ENCODE measurements around the gene YES1. TPM values are rescaled to one million over a fixed set of nuclear protein-coding genes. Genes with fewer than 3 reads are reported as not detected.
"Not testable (repeated sequence)": the region's sequence is repeated elsewhere in the genome, so short reads cannot be mapped to it uniquely, and the experiment has no call there.

Gene YES1
- total RNA-seq, 1 experiment from 2014 or later: 43.0 TPM

- in situ Hi-C loops (cut with HindIII; ENCODE audit: low pct_unique_long_range_greater_than_20kb, low sequenced_read_pairs): no loop called here
Measured at GRCh38 chr18:710418-711300, 101.4 kb downstream of the YES1 start.

DNA sequence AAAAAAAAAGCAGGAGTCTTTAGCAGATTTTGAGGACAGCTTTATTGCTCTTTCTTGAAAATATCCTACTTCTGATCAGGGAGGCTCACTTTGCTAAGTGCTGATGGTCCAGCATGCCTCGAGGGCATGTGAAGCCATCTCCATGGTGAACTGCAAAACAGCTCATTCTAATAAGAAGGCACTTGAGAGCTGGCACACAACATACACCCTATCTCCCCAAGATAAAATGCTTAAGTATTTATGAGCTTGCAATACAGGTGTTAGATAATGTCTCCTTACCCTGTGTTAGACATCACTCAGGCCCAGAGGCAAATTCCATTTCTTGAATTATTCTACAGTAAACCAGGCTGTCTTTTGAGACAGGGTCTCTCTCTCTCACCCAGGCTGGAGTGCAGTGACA lies 102.3 kb downstream of the YES1 start:
- no peak for DNase-seq (ENCODE audit: low read depth)
- in situ Hi-C loops (cut with HindIII; ENCODE audit: low pct_unique_long_range_greater_than_20kb, low sequenced_read_pairs): no loop called here

More at GRCh38 chr18:710418-711300, 101.4 kb downstream of the YES1 start:
- no peak for DNase-seq (ENCODE audit: low read depth)

DNA sequence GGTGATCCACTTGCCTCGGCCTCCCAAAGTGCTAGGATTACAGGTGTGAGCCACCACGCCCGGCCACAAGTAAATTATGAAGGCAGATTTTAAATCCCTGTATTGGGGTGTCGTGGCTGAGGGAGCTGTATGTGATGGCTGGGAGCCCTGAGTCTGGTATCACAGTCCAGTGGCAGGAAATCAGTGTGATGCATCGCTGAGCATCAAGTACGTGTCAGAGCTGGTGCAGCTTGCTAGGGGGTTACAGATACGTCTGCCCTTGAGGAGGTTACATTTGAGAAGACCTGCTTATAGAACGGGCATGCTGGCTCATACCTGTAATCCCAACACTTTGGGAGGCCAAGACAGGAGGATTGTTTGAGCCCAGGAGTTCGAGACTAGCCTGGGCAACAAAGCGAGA lies 103.9 kb downstream of the YES1 start:
- in situ Hi-C loops (cut with HindIII; ENCODE audit: low pct_unique_long_range_greater_than_20kb, low sequenced_read_pairs): no loop called here

GRCh38 chr18:706405-706804 lies 105.6 kb downstream of the YES1 start:
- DNase-seq (ENCODE audit: low read depth): no peak
- in situ Hi-C loops (cut with HindIII; ENCODE audit: low pct_unique_long_range_greater_than_20kb, low sequenced_read_pairs): no loop called here

More for the DNA sequence above, 103.9 kb downstream of the YES1 start:
- no peak for DNase-seq (ENCODE audit: low read depth)

GRCh38 chr18:703213-703967 lies 108.7 kb downstream of the YES1 start:
- in situ Hi-C loops (cut with HindIII; ENCODE audit: low pct_unique_long_range_greater_than_20kb, low sequenced_read_pairs): no loop called here
- peak; percentile 77 for DNase-seq (ENCODE audit: low read depth)

DNA sequence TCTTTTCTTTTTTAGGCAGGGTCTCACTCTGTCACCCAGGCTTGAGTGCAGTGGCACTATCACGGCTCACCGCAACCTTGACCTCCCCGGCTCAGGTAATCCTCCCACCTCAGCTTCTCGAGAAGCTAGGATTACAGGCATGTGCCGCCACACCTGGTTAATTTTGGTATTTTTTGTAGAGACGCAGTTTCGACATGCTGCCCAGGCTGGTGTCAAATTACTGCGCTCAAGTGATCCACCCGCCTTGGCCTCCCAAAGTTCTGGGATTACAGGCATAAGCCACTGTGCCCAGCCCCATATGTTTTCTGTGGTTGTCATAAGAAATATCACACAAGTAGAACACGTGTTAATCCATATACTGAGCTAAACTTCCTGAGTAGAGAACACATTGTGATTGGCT lies 114.2 kb downstream of the YES1 start:
- no peak for DNase-seq (ENCODE audit: low read depth)
- in situ Hi-C loops (cut with HindIII; ENCODE audit: low pct_unique_long_range_greater_than_20kb, low sequenced_read_pairs): no loop called here

DNA sequence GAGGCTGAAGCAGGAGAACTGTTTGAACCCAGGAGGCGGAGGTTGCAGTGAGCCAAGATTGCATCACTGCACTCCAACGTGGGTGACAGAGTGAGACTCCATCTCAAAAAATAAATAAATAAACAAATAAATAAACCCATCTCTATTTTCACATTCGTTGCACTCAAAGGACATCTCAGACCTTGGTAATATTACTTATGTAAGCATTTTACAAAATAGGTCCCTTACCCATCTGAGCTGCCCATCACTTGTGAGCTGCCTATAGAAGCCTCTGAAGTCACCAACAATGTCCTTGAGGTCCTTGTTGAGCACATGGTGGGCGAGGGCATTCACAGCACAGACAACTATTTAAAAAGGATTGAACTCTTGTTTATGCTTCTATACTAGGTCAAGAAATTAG lies 115.0 kb downstream of the YES1 start:
- no peak for DNase-seq (ENCODE audit: low read depth)
- in situ Hi-C loops (cut with HindIII; ENCODE audit: low pct_unique_long_range_greater_than_20kb, low sequenced_read_pairs): no loop called here

- in situ Hi-C loops (cut with HindIII; ENCODE audit: low pct_unique_long_range_greater_than_20kb, low sequenced_read_pairs): no loop called here
Measured at GRCh38 chr18:693466-694187, 118.4 kb downstream of the YES1 start.

DNA sequence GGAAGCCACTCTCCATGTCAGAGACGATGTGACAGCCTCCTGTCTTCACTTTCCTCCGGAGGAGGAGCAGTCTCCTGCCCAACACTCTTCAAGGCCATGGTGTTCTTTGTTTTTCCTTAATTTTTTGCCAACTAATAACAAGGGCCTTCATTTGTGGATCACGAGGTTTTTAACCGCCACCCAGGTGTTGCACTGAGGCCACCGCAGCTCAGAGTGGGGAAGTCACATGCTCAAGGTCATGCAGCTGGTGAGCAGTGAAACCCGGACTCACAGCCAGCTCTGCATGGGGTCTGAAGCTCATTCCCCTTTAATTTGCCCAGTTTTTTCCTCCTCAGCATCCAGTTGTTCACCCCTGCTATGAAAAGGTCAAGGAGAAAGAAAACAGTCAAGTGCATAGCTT lies 119.2 kb downstream of the YES1 start:
- DNase-seq (ENCODE audit: low read depth): no peak
- in situ Hi-C loops (cut with HindIII; ENCODE audit: low pct_unique_long_range_greater_than_20kb, low sequenced_read_pairs): no loop called here

More at GRCh38 chr18:693466-694187, 118.4 kb downstream of the YES1 start:
- DNase-seq (ENCODE audit: low read depth): no peak

DNA sequence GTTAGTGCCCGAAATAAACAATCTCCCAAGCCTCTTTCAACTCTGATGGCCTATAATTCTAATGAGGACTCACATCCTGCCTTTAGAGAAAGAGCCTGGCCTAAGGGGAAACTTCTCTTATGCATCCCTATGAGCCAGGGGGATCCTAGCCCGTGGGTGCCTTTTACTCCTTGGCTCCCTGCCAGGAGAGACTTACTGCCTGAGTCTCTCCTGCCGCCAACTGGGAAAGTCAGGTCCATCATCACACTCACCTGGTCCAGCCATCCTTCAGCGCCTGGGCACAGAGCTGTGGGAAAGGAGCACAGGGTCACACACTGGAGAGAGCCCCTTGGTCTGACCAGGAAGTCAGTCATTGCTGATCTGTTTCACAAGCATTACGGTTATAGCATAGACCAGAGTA lies 123.7 kb downstream of the YES1 start:
- in situ Hi-C loops (cut with HindIII; ENCODE audit: low pct_unique_long_range_greater_than_20kb, low sequenced_read_pairs): no loop called here

GRCh38 chr18:686339-687111 lies 125.5 kb downstream of the YES1 start:
- in situ Hi-C loops (cut with HindIII; ENCODE audit: low pct_unique_long_range_greater_than_20kb, low sequenced_read_pairs): no loop called here
- DNase-seq (ENCODE audit: low read depth): no peak

More for the DNA sequence above, 123.7 kb downstream of the YES1 start:
- DNase-seq (ENCODE audit: low read depth): no peak

DNA sequence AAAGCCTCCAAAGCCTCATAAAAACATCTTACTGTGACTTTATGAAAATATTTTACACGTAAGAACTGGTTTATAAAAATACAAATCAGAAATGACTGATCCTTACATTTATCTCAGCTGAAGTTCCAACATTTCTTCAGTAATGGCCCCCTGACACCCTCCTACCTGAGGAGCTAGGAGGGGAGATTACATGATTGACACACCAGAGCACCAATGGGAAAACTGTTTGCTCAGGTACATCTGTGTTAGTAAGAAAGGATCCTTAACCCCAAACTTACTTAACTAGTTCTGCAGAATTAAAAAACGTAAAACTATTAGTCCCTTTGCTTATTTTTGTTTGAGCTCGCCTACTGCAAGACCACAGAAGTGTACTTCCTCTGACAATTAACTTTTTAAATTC lies 126.6 kb downstream of the YES1 start:
- DNase-seq (ENCODE audit: low read depth): no peak
- in situ Hi-C loops (cut with HindIII; ENCODE audit: low pct_unique_long_range_greater_than_20kb, low sequenced_read_pairs): no loop called here

GRCh38 chr18:683531-683930 lies 128.5 kb downstream of the YES1 start:
- in situ Hi-C loops (cut with HindIII; ENCODE audit: low pct_unique_long_range_greater_than_20kb, low sequenced_read_pairs): no loop called here
- DNase-seq (ENCODE audit: low read depth): no peak

- in situ Hi-C loops (cut with HindIII; ENCODE audit: low pct_unique_long_range_greater_than_20kb, low sequenced_read_pairs): no loop called here
- no peak for DNase-seq (ENCODE audit: low read depth)
Measured at GRCh38 chr18:682833-683232, 129.2 kb downstream of the YES1 start.

GRCh38 chr18:682416-682815 lies 129.6 kb downstream of the YES1 start:
- in situ Hi-C loops (cut with HindIII; ENCODE audit: low pct_unique_long_range_greater_than_20kb, low sequenced_read_pairs); DNase-seq (ENCODE audit: low read depth): not testable (repeated sequence)

- in situ Hi-C loops (cut with HindIII; ENCODE audit: low pct_unique_long_range_greater_than_20kb, low sequenced_read_pairs): no loop called here
- no peak for DNase-seq (ENCODE audit: low read depth)
Measured at GRCh38 chr18:681985-682384, 130.1 kb downstream of the YES1 start.

DNA sequence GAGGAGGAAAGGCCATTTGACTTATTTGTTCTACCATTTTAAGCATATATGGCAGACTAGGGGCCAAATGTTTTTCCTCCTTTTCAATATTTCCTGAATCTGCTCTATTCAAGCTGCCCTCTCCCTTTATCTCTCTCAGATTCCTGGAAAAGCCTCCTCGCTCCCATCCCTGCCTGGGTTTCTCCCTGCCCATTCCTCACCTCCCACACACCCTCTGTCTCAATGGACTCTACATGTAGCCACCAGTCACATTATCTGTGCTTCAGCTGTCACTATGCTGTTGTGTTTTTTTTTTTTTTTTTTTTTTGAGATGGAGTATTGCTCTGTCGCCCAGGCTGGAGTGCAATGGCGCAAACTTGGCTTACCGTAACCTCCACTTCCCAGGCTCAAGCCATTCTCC lies 131.7 kb downstream of the YES1 start:
- in situ Hi-C loops (cut with HindIII; ENCODE audit: low pct_unique_long_range_greater_than_20kb, low sequenced_read_pairs): no loop called here
- no peak for DNase-seq (ENCODE audit: low read depth)

DNA sequence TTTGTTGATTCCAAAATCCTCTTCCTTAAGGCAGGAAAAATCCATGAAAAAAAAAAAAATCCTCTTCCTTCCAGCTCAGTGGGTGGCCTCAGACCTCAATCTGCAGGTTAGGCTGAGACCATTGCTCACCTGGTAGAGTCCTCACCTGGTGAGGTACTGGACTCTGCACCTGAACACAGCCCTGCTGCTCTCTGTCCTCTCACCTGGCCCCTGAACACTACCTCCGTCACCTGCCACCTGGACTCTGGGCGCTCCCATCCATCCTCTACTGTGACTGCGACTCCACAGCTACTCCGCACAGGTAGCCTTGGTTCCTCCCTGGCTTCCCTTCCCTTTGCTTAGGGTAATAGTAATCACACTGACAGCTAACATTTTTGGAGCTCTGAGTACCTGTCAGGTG lies 132.5 kb downstream of the YES1 start:
- in situ Hi-C loops (cut with HindIII; ENCODE audit: low pct_unique_long_range_greater_than_20kb, low sequenced_read_pairs): no loop called here
- DNase-seq (ENCODE audit: low read depth): no peak

Data from Caki2 (cell line).